ENCODE measurements around the gene SAMD9. TPM values are rescaled to one million over a fixed set of nuclear protein-coding genes. Genes with fewer than 3 reads are reported as not detected.

The SAMD9 gene
- total and polyA plus RNA-seq, 2 donors (not counting 1 experiment from before 2014, with no cell fraction given): 10.1 to 19.2 TPM

DNA sequence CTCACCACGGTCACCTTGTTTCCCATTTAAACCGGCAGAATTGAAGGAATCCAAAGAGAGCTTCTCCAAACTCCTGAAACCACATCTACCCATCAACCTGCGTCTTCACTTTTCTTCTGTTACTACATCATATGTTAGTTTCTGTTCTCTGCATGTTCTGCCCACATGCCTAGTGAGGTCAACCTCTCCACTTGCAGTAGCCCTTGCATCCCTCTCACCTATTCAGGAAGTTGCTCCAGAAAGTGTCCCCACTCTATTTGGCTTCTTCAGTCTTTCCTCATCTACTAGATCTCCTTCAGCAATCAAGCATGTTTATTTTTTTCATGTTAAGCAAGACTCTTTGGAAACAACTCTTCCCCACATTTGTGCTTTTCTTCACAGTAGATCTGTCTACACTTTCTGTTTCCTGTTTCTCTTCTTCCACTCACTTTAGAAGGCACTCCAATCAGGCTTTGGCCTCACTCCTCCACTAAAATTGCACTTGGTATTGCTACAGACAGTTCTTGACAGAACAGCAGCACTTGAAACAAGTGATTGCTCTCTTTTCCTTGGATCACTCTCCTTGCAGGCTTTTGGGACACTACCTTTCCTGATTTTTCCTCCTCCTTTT is 22.9 kb upstream of the SAMD9 start:
- TF ChIP-seq CTCF (conservative IDR thresholded peaks at IDR 0.05 in 1 of 2, IDR thresholded peaks at IDR 0.05 in 1 of 2; ENCODE audit: low read depth in 1 of 2, low read length in 2 of 2): no peak
- no peak for TF ChIP-seq EZH2 (IDR thresholded peaks at IDR 0.05; ENCODE audit: low read length, missing control alignments)
- no peaks in the 10 kb centered on the region for H4K20me1 ChIP-seq (ENCODE audit: control insufficient read depth, extremely low read depth, insufficient read depth, low read length)
- H3K4me1 ChIP-seq (ENCODE audit: control insufficient read depth, extremely low read depth, insufficient read depth, low read length): no peaks in the 10 kb centered on the region
- H3K27me3 ChIP-seq (ENCODE audit: control insufficient read depth, insufficient read depth, low read length): no peaks in the 10 kb centered on the region
- no peak overlapping the region for H3K4me3 ChIP-seq (replicated peaks in 1 of 4; ENCODE audit: control extremely low read depth in 1 of 4, insufficient read depth in 1 of 4, low read depth in 3 of 4, low read length in 4 of 4)
- H3K9me3 ChIP-seq (ENCODE audit: control insufficient read depth, insufficient read depth, low read depth, low read length): no peaks in the 10 kb centered on the region
- no peak overlapping the region for H3K4me2 ChIP-seq (ENCODE audit: extremely low read depth, insufficient read depth, low read length)
- H3K9ac ChIP-seq (ENCODE audit: insufficient read depth, low read length): no peak overlapping the region
- peaks cover 7% of the 10 kb centered on the region for H3K36me3 ChIP-seq (ENCODE audit: control insufficient read depth, insufficient read depth, low read length)
- H3K27ac ChIP-seq (ENCODE audit: insufficient read depth, low read length): no peak overlapping the region
- no peak overlapping the region for H2AFZ ChIP-seq (ENCODE audit: low read length)
- H3K79me2 ChIP-seq (ENCODE audit: control insufficient read depth, insufficient read depth, low read length): no peaks in the 10 kb centered on the region
- DNase-seq (ENCODE audit: low read depth in 2 of 2): no peak

GRCh38 chr7:93138576-93138975 is 20.8 kb upstream of the SAMD9 start:
- Histone ChIP-seq H4K20me1 (ENCODE audit: control insufficient read depth, extremely low read depth, insufficient read depth, low read length) (no peaks in the 10 kb centered on the region), H3K27me3 (ENCODE audit: control insufficient read depth, insufficient read depth, low read length) (no peaks in the 10 kb centered on the region), H3K79me2 (ENCODE audit: control insufficient read depth, insufficient read depth, low read length) (no peaks in the 10 kb centered on the region), H3K27ac (ENCODE audit: insufficient read depth, low read length) (no peak overlapping the region), H3K9ac (ENCODE audit: insufficient read depth, low read length) (no peak overlapping the region), H3K9me3 (ENCODE audit: control insufficient read depth, insufficient read depth, low read depth, low read length) (no peaks in the 10 kb centered on the region), H2AFZ (ENCODE audit: low read length) (no peak overlapping the region), H3K4me1 (ENCODE audit: control insufficient read depth, extremely low read depth, insufficient read depth, low read length) (no peaks in the 10 kb centered on the region), H3K4me3 (replicated peaks in 1 of 4; ENCODE audit: control extremely low read depth in 1 of 4, insufficient read depth in 1 of 4, low read depth in 3 of 4, low read length in 4 of 4) (no peak overlapping the region), H3K36me3 (ENCODE audit: control insufficient read depth, insufficient read depth, low read length) (peaks cover 8% of the 10 kb centered on the region), H3K4me2 (ENCODE audit: extremely low read depth, insufficient read depth, low read length) (no peak overlapping the region)
- no peak for TF ChIP-seq CTCF (conservative IDR thresholded peaks at IDR 0.05 in 1 of 2, IDR thresholded peaks at IDR 0.05 in 1 of 2; ENCODE audit: low read depth in 1 of 2, low read length in 2 of 2)
- no peak for TF ChIP-seq EZH2 (IDR thresholded peaks at IDR 0.05; ENCODE audit: low read length, missing control alignments)
- no peak for DNase-seq (ENCODE audit: low read depth in 2 of 2)

DNA sequence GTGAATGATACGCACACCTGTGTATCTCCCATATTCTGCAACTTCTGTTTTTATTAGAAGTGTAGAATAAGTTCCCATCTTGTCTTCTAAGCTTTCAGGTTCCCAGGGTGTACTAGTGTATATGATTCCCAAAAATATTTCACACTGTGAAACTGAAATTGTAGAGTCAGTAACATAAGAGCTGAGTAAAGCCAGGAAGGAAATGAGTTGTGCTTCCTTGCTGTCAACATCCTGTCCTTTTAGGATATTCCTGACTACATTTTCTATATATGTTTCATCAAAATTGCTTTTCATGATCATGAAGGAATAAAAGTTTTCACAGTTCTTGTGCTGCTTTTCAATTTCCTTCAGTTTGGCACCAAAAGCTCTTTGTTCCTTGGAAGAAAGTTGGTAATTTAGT is 15.2 kb upstream of the SAMD9 start:
- H2AFZ ChIP-seq (ENCODE audit: low read length): no peak overlapping the region
- no peak overlapping the region for H3K9ac ChIP-seq (ENCODE audit: insufficient read depth, low read length)
- H3K36me3 ChIP-seq (ENCODE audit: control insufficient read depth, insufficient read depth, low read length): peaks cover 6% of the 10 kb centered on the region
- no peaks in the 10 kb centered on the region for H3K4me1 ChIP-seq (ENCODE audit: control insufficient read depth, extremely low read depth, insufficient read depth, low read length)
- no peaks in the 10 kb centered on the region for H4K20me1 ChIP-seq (ENCODE audit: control insufficient read depth, extremely low read depth, insufficient read depth, low read length)
- TF ChIP-seq EZH2 (IDR thresholded peaks at IDR 0.05; ENCODE audit: low read length, missing control alignments) (no peak), CTCF (conservative IDR thresholded peaks at IDR 0.05 in 1 of 2, IDR thresholded peaks at IDR 0.05 in 1 of 2; ENCODE audit: low read depth in 1 of 2, low read length in 2 of 2) (no peak)
- H3K4me3 ChIP-seq (replicated peaks in 1 of 4; ENCODE audit: control extremely low read depth in 1 of 4, insufficient read depth in 1 of 4, low read depth in 3 of 4, low read length in 4 of 4): no peak overlapping the region
- H3K27me3 ChIP-seq (ENCODE audit: control insufficient read depth, insufficient read depth, low read length): no peaks in the 10 kb centered on the region
- no peak overlapping the region for H3K27ac ChIP-seq (ENCODE audit: insufficient read depth, low read length)
- H3K79me2 ChIP-seq (ENCODE audit: control insufficient read depth, insufficient read depth, low read length): no peaks in the 10 kb centered on the region
- DNase-seq (ENCODE audit: low read depth in 2 of 2): no peak
- no peak overlapping the region for H3K4me2 ChIP-seq (ENCODE audit: extremely low read depth, insufficient read depth, low read length)
- no peaks in the 10 kb centered on the region for H3K9me3 ChIP-seq (ENCODE audit: control insufficient read depth, insufficient read depth, low read depth, low read length)
